HS-5 (cell line): ENCODE data around the gene SLC16A12.
"Not testable (repeated sequence)": the region's sequence is repeated elsewhere in the genome, so short reads cannot be mapped to it uniquely, and the experiment has no call there.

Experiments
- DNase-seq: peaks from one replicate; pipeline ENCODE4 v3.0.0-alpha.2; 2012; ENCODE audit warnings: low read depth

SLC16A12 gene

GRCh38 chr10:89468191-89468965, 67.0 kb downstream of the SLC16A12 start:
- no peak for DNase-seq

- DNase-seq: peak; percentile 24
Observed at GRCh38 chr10:89466599-89467035, 68.8 kb downstream of the SLC16A12 start.

GRCh38 chr10:89465196-89465595, 70.2 kb downstream of the SLC16A12 start:
- DNase-seq: no peak

GRCh38 chr10:89463846-89464537, 71.4 kb downstream of the SLC16A12 start:
- no peak for DNase-seq

- DNase-seq: no peak
Observed at GRCh38 chr10:89458784-89459183, 76.6 kb downstream of the SLC16A12 start.

- DNase-seq: peak; percentile 56
Observed at GRCh38 chr10:89458291-89458690, 77.1 kb downstream of the SLC16A12 start.

- no peak for DNase-seq
Observed at GRCh38 chr10:89454561-89455347, 80.6 kb downstream of the SLC16A12 start.

- no peak for DNase-seq
Observed at GRCh38 chr10:89452193-89452592, 83.2 kb downstream of the SLC16A12 start.

GRCh38 chr10:89450901-89451300, 84.5 kb downstream of the SLC16A12 start:
- DNase-seq: no peak

GRCh38 chr10:89444819-89445218, 90.6 kb downstream of the SLC16A12 start:
- DNase-seq: not testable (repeated sequence)

- no peak for DNase-seq
Observed at GRCh38 chr10:89442289-89442688, 93.1 kb downstream of the SLC16A12 start.

- no peak for DNase-seq
Observed at GRCh38 chr10:89440226-89441009, 95.0 kb downstream of the SLC16A12 start.

GRCh38 chr10:89438525-89438924, 96.9 kb downstream of the SLC16A12 start:
- no peak for DNase-seq

- no peak for DNase-seq
Observed at GRCh38 chr10:89431977-89432376, 103.4 kb downstream of the SLC16A12 start.

GRCh38 chr10:89428877-89429276, 106.5 kb downstream of the SLC16A12 start:
- DNase-seq: no peak

- peak; percentile 80 for DNase-seq
Observed at GRCh38 chr10:89427629-89428028, 107.8 kb downstream of the SLC16A12 start.

GRCh38 chr10:89426230-89426868, 109.0 kb downstream of the SLC16A12 start:
- DNase-seq: peak; percentile 40

GRCh38 chr10:89425000-89425399, 110.4 kb downstream of the SLC16A12 start:
- DNase-seq: no peak

- no peak for DNase-seq
Observed at GRCh38 chr10:89421018-89421476, 114.3 kb downstream of the SLC16A12 start.

GRCh38 chr10:89419548-89419947, 115.8 kb downstream of the SLC16A12 start:
- DNase-seq: no peak

GRCh38 chr10:89416465-89416864, 118.9 kb downstream of the SLC16A12 start:
- DNase-seq: no peak
